Stomach (tissue), 9 donors: ENCODE measurements around the gene TRANK1. TPM values are rescaled to one million over a fixed set of nuclear protein-coding genes. Genes with fewer than 3 reads are reported as not detected.

ENCODE experiments used
- DNase-seq, 2 donors: peaks; one replicate each; pipeline versions ENCODE4 v3.0.0 to v3.0.0-alpha.2; 2013 to 2019
- H3K27ac ChIP-seq, 5 donors: fragments of 200-600 bp in 4 of 5; sonication (generic) in 4 of 5; one replicate each; pipeline ENCODE4 v1.5.1; 2013 to 2019; ENCODE audit warnings: mild to moderate bottlenecking in 1 of 5, moderate library complexity in 1 of 5
- H3K27me3 ChIP-seq, 3 donors: fragments of 200-600 bp; sonication (generic); one replicate each; pipeline ENCODE4 v1.5.1; 2017 to 2019; ENCODE audit warnings: mixed run types in 1 of 3
- H3K36me3 ChIP-seq, 4 donors: fragments of 200-600 bp; sonication (generic); 1 replicate in 3 of 4; 2 replicates in 1 of 4; pipeline ENCODE4 v1.5.1; 2016 to 2019
- H3K4me1 ChIP-seq, 4 donors: fragments of 200-600 bp; sonication (generic); one replicate each; pipeline ENCODE4 v1.5.1; 2016 to 2019
- H3K4me3 ChIP-seq, 4 donors: fragments of 200-600 bp; sonication (generic) in 3 of 4; one replicate each; pipeline ENCODE4 v1.5.1; 2016 to 2019; ENCODE audit warnings: mild to moderate bottlenecking in 1 of 4
- H3K9me3 ChIP-seq, 4 donors: fragments of 200-600 bp; sonication (generic); one replicate each; pipeline ENCODE4 v1.5.1; 2016 to 2019
- EP300 ChIP-seq: sonication (generic); formaldehyde crosslinking; IDR thresholded peaks from one replicate; pipeline ENCODE4 v1.6.1; 2017; ENCODE audit warnings: antibody characterized with exemption
- POLR2A ChIP-seq, 4 donors: fragments of 450-650 bp; IDR thresholded peaks; one replicate each; pipeline ENCODE4 v1.6.1; 2016; ENCODE audit warnings: antibody characterized with exemption in 4 of 4, control low read depth in 2 of 4, mild to moderate bottlenecking in 1 of 4, moderate library complexity in 1 of 4
- POLR2AphosphoS5 ChIP-seq, 3 donors: sonication (generic); formaldehyde crosslinking; IDR thresholded peaks; one replicate each; pipeline ENCODE4 v1.6.1; 2016; ENCODE audit warnings: antibody characterized with exemption in 3 of 3
- WGBS, 5 donors: extraction: QIAGEN DNeasy Blood & Tissue Kit in 3 of 5; methylation state at CpG; one replicate each; pipeline versions ENCODE4 v1.1.5 to v1.1.7; 2013 to 2018; 5-methylcytosine and 5-hydroxymethylcytosine counted together
- intact Hi-C: fragments of 100-400 bp; cut with DNase I; formaldehyde crosslinking; loops from one replicate; pipeline ENCODE4 v1.15.1; 2023; ENCODE audit warnings: low total_unique reads
- polyA plus RNA-seq, 3 donors: library from polyadenylated mRNA; stranded (reverse); fragments of 200-250 nt; gene quantifications; one replicate each; pipeline ENCODE4 v1.2.3, GENCODE V29; 2013
- total RNA-seq, 5 donors: library from RNA; depleted of rRNA; stranded (reverse); fragments of >200 nt; gene quantifications; one replicate each; pipeline versions ENCODE4 v1.1.0 to v1.2.3, GENCODE V29; 2014 to 2016
- TF ChIP-seq, protein P1 (sequence below), 7 experiments: fragments of 450-650 bp in 4 of 7; fragments of 200-600 bp in 3 of 7; sonication (generic) in 3 of 7; IDR thresholded peaks; one replicate each; pipeline ENCODE4 v1.5.1; 2016 to 2019; ENCODE audit warnings: antibody characterized with exemption in 7 of 7, control low read depth in 2 of 7, mild to moderate bottlenecking in 1 of 7
- donor health status: healthy with polysubstance abuse.
- donor health status: Bipolar disorder and iron deficiency.
- donor health status: healthy.

The TRANK1 gene
- total and polyA plus RNA-seq, 8 donors = 1.2 to 27.2 (median 6.4) TPM

GRCh38 chr3:36988356-36988755, 43.5 kb upstream of the TRANK1 start:
- H3K36me3 ChIP-seq = peaks cover 33 to 50% (median 43%) of the 10 kb centered on the region in 4 donors
- H3K27me3 ChIP-seq = no peaks in the 10 kb centered on the region
- no peaks in the 10 kb centered on the region for H3K9me3 ChIP-seq
- WGBS, 5 donors = 71 to 84% (median 76%) methylated on average over 2 of the region's 2 CpGs
- H3K4me1 ChIP-seq = peaks cover 32 to 53% (median 41%) of the 10 kb centered on the region in 4 donors
- no peak for DNase-seq
- H3K4me3 ChIP-seq = peak overlapping the region in 2 of 4 donors; percentile 10 to 52
- no peak overlapping the region for H3K27ac ChIP-seq
- TF ChIP-seq EP300 = no peak
- no peak for TF ChIP-seq POLR2AphosphoS5 (IDR thresholded peaks at IDR 0.05)
- TF ChIP-seq, protein P1, sequence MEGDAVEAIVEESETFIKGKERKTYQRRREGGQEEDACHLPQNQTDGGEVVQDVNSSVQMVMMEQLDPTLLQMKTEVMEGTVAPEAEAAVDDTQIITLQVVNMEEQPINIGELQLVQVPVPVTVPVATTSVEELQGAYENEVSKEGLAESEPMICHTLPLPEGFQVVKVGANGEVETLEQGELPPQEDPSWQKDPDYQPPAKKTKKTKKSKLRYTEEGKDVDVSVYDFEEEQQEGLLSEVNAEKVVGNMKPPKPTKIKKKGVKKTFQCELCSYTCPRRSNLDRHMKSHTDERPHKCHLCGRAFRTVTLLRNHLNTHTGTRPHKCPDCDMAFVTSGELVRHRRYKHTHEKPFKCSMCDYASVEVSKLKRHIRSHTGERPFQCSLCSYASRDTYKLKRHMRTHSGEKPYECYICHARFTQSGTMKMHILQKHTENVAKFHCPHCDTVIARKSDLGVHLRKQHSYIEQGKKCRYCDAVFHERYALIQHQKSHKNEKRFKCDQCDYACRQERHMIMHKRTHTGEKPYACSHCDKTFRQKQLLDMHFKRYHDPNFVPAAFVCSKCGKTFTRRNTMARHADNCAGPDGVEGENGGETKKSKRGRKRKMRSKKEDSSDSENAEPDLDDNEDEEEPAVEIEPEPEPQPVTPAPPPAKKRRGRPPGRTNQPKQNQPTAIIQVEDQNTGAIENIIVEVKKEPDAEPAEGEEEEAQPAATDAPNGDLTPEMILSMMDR (IDR thresholded peaks at IDR 0.05) = no peak
- TF ChIP-seq POLR2A (IDR thresholded peaks at IDR 0.05) = no peak
- intact Hi-C loops = no loop called here

- no peak overlapping the region for H3K27ac ChIP-seq
- DNase-seq = no peak
- no peaks in the 10 kb centered on the region for H3K27me3 ChIP-seq
- TF ChIP-seq EP300 (no peak), POLR2AphosphoS5 (IDR thresholded peaks at IDR 0.05) (no peak), POLR2A (IDR thresholded peaks at IDR 0.05) (no peak)
- TF ChIP-seq, protein P1 (IDR thresholded peaks at IDR 0.05) = no peak
- peaks cover 0 to 27% (median 0%) of the 10 kb centered on the region in 4 donors for H3K9me3 ChIP-seq
- 92 to 95% (median 94%) methylated on average over 4 of the region's 4 CpGs for WGBS, 5 donors
- peaks cover 27 to 50% (median 45%) of the 10 kb centered on the region in 4 donors for H3K36me3 ChIP-seq
- no peak overlapping the region for H3K4me3 ChIP-seq
- no peaks in the 10 kb centered on the region for H3K4me1 ChIP-seq
- intact Hi-C loops = no loop called here
Observed at GRCh38 chr3:36981006-36981405, 36.2 kb upstream of the TRANK1 start.

GRCh38 chr3:36973139-36973538, 28.3 kb upstream of the TRANK1 start:
- Histone ChIP-seq H3K27ac (no peak overlapping the region), H3K4me3 (no peak overlapping the region), H3K9me3 (no peaks in the 10 kb centered on the region), H3K27me3 (no peaks in the 10 kb centered on the region), H3K4me1 (peaks cover 0 to 10% (median 4%) of the 10 kb centered on the region in 4 donors), H3K36me3 (peaks cover 0 to 9% (median 0%) of the 10 kb centered on the region in 4 donors)
- 90 to 100% (median 92%) methylated on average over 1 of the region's 1 CpG for WGBS, 5 donors
- TF ChIP-seq POLR2A (IDR thresholded peaks at IDR 0.05) (no peak), EP300 (no peak), POLR2AphosphoS5 (IDR thresholded peaks at IDR 0.05) (no peak)
- TF ChIP-seq, protein P1 (IDR thresholded peaks at IDR 0.05) = no peak
- DNase-seq = no peak
- intact Hi-C loops = no loop called here

- Histone ChIP-seq H3K36me3 (peaks cover 0 to 9% (median 0%) of the 10 kb centered on the region in 4 donors), H3K9me3 (no peaks in the 10 kb centered on the region), H3K4me3 (no peak overlapping the region), H3K27me3 (no peaks in the 10 kb centered on the region), H3K27ac (no peak overlapping the region), H3K4me1 (peaks cover 0 to 10% (median 4%) of the 10 kb centered on the region in 4 donors)
- WGBS, 5 donors = 78 to 92% (median 88%) methylated on average over 2 of the region's 2 CpGs
- TF ChIP-seq POLR2AphosphoS5 (IDR thresholded peaks at IDR 0.05) (no peak), EP300 (no peak), POLR2A (IDR thresholded peaks at IDR 0.05) (no peak)
- TF ChIP-seq, protein P1 (IDR thresholded peaks at IDR 0.05) = no peak
- DNase-seq = no peak
- intact Hi-C loops = no loop called here
Observed at GRCh38 chr3:36972163-36972562, 27.3 kb upstream of the TRANK1 start.
